HG03575 (cell line): Measurements from ENCODE around the gene MGAT1.
"Not testable (repeated sequence)": the region's sequence is repeated elsewhere in the genome, so short reads cannot be mapped to it uniquely, and the experiment has no call there.

Experiments used
- ATAC-seq: cut with Tn5 transposase; IDR thresholded peaks from one replicate; pipeline ENCODE4 v1.9.1; 2021; ENCODE audit not compliant: unreplicated experiment, insufficient number of reproducible peaks, low FRiP score; ENCODE audit errors: extremely low read depth

MGAT1 gene

GRCh38 chr5:180742727-180743126 is 59.9 kb downstream of the MGAT1 start:
- ATAC-seq, result no peak

GRCh38 chr5:180740953-180741352 is 61.7 kb downstream of the MGAT1 start:
- not testable (repeated sequence) for ATAC-seq

DNA sequence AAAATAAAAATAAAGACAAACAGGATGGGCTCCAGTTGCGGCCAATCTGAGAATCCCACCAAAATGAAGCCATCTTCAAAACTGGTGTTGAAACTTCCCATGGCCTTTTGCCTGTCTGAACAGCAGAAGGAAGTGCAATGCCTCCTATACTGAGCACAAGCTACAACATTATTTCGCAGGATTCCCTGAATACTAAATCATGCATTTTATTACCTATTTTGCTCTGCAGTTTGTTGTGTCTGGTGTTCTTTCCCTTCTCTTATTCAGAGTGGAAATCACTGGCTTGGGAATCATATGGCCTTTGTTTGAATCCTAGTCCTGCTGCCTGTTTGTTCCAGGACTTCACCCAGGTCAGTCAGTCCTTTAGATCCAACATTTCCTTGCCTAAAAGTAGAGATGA is 62.6 kb downstream of the MGAT1 start, which contains the start of gene OR2Y1:
Gene OR2Y1 (minus strand): TSS at position 101 of the 400 bp plus-strand sequence. CDS start 0 bp downstream, at position 101.
- ATAC-seq, result no peak

DNA sequence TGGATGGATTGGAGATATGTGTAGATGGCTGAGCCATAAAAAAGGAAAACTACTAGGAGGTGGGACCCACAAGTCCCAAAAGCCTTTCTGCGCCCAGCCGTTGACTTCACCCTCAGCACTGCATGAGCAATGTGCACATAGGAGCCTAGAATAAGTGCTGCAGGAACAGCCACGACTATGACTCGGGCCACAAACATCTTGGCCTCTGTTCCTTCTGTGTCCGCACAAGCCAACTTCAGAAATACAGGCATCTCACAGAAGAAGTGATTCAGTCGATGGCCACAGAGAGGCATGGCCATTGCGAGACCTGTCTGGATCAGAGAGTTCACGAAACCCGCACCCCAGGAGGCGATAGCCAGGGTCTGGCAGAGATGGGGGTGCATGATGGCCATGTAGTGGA is 63.3 kb downstream of the MGAT1 start:
- no peak for ATAC-seq

GRCh38 chr5:180736536-180736935 is 66.1 kb downstream of the MGAT1 start:
- no peak for ATAC-seq
